NCI-H2107 (cell line): ENCODE measurements around the gene MAGI3.
"Not testable (repeated sequence)": the region's sequence is repeated elsewhere in the genome, so short reads cannot be mapped to it uniquely, and the experiment has no call there.

Experiments
- DNase-seq: peaks from one replicate; lab custom pipeline; 2025; lab: John Stamatoyannopoulos, UW

MAGI3 gene

DNA sequence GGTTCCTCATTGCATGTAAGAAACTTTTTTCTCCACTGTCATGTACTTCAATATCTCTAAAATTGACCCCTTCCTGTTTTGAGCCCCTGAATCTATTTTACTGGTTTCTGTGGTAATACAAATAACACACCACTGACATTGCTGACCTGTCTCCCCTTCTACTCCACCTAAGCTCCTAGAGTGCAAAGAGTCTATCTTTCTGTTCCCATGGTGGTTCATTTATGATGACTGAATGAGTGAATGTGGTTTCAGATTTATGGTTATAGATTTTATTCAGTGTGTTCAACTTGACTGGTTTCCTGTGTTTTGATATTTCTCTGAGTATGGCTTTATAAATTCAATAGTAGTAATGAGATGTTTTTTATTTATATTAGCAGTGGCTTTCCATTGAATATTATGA is 127.7 kb downstream of the MAGI3 start:
- DNase-seq, result no peak

DNA sequence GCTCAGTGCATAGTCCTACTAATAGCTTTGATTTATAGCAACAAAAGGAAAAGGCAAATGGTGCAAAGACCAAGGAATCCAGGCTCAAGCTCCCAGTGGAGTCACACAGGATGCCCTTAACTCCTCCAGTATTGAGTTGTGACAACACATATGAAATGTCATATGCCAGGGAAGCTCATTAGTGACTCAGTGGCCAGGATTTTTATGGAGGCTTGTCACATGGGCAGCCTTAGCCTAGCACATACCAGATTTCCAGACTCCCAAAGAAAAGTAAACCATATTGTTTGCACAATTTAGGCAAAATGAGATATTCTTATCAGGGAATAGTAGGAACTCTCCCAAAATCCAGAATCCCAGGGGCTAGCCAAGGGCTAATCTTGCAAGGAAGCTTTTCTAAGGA is 129.2 kb downstream of the MAGI3 start:
- DNase-seq, result no peak

GRCh38 chr1:113530021-113530420 is 139.7 kb downstream of the MAGI3 start:
- no peak for DNase-seq

DNA sequence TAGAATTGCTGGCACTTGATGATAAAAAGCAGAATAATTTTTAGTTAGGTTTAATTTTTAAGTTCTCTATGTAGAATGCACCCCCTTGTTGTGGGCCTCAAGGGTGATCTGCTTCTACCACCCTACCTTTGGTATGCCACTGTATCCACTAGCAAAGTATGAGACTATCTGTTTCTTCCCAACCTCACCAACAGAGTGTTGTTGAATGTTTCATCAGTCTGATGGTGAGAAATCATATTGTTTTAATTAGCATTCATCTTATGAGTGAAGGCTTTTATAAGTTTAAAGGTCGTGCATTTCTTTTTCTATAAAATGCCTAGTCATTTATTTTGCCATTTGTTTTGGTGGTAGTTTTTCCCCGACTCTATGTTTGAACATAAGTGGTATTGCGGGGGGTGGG is 141.0 kb downstream of the MAGI3 start:
- DNase-seq, result no peak

GRCh38 chr1:113533061-113533460 is 142.7 kb downstream of the MAGI3 start:
- no peak for DNase-seq

DNA sequence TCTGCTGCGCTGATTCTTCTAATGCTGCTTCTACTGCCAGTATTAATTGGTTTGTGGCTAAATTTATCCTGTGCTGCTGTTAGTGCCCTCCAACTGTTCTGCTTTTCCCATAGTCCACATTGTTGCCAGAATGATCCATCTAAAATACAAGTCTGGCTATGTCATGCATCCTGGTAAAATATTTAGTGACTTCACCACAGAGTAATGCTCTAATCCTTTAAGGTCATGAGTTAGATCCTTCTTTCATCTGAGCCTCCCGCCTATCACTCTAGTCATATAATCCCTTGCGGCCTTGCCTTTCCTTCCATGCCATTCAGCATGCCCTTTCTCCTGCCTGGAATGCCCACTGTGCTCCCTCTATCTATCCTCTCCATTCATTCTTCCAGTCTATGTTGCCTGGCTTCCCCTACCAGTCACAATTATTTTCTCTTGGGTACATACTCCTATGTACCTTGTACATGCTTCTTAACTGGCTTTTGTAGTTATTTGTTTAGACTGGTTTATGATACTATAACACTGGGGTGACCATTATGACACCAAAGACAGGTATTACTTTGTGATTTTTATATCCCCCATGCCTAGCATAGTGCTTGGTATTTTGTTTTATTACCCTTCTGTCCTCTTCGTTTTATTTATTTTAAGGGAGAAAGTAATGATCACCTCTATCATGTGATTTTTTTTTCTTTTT is 144.0 kb downstream of the MAGI3 start:
- no peak for DNase-seq

- no peak for DNase-seq
Measured at GRCh38 chr1:113534875-113535274, 144.6 kb downstream of the MAGI3 start.

GRCh38 chr1:113536182-113536780 is 146.0 kb downstream of the MAGI3 start:
- DNase-seq, result no peak

DNA sequence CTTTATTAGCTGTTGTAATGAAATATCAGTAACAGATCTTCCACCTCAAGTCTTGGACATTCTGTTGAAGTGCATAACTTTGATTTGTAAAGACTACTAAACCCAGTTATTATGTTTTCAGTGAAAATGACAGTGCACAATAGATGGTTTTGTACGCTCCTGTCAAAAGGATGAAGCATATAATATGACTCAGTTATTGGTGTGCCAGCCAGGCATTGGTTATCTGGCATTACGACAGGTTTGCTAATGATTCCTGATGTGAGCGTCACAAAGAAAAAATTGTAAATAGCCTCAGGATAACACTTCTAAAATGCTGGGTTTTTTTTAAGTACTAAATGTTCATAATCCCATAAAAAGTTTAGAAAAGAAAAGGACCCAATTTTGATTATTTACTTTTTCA is 147.9 kb downstream of the MAGI3 start:
- no peak for DNase-seq

GRCh38 chr1:113540335-113540734 is 150.0 kb downstream of the MAGI3 start:
- DNase-seq, result no peak

DNA sequence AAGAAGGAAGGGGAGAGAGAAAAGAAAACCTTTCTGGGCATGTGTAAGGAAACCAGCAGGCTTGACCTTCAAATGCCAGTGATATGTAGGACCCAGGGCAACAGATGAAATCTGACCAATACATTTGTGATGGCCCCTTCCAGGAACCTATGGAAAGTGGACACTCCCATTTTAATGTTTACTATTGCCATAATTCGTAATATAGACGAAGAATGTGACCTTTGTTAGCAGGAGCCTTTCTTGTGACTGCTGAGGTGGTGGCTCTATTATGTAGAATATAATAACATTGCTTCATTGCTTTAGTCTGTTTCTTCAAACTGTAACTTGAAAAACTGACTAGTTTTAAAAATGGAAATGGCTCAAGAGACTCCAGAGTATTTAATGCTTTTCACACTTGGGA is 150.8 kb downstream of the MAGI3 start:
- no peak for DNase-seq

DNA sequence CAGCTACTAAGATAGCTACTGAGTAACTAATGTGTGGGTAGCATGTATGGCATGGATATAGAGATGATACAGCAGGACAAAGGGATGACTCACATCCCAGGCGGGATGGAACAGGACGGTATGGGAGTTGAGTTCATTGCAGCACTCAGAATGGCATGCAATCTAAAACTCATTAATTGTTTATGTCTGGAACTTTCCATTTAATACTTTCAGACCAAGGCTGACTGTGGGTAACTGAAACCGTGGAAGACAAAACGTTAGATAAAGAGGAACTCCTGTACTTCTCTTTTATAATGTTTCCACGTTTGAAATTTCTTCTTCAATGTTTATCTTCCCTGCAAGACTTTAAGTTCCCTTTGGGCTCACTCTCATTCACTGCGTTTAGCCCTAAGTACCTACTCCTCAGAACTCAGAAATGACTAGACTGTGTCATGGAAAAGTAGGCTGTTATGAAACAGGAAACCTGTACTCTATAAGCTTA is 151.9 kb downstream of the MAGI3 start:
- no peak for DNase-seq

DNA sequence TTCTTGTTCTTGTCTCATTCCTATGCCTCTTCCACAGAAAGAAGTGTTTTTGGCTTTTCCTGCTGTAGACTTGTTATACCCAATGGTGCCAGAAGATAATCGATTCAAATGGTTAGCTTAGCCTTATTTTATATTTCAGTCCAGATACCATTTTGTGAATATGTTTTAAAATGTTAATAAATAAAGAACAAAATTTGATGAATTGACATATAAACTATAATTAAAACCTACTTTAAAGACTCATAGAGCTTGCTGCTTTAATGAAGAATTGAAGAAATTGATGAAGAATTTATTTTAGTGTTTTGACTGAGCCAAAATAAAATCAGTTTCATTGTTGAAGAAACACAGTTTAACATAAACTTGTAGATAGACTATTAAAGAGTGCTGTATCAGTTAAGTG is 152.8 kb downstream of the MAGI3 start:
- no peak for DNase-seq

- DNase-seq, result no peak
Measured at GRCh38 chr1:113545210-113545609, 154.9 kb downstream of the MAGI3 start.

GRCh38 chr1:113545626-113546025 is 155.3 kb downstream of the MAGI3 start:
- no peak for DNase-seq

- DNase-seq, result no peak
Measured at GRCh38 chr1:113551728-113552127, 161.4 kb downstream of the MAGI3 start.

GRCh38 chr1:113552244-113552643 is 161.9 kb downstream of the MAGI3 start:
- DNase-seq, result no peak

DNA sequence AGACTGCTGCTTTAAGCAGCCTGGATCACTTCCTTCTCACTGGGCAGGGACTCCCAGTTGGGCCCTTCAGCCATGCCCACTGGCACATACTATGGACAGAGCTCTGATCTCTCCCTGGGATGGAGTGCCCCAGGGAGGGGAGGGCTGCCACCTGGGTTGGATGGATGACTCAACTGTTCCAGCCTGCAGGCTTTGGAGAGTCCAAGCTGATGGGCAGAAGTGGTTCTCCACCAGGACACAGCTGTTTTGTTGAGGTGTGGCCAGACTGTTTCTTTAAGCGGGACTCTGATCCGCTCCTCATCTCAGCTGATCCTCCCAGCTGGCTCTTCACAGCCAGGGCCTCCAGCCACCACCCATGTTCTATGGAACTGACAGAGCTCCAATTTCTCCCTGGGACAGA is 166.9 kb downstream of the MAGI3 start:
- no peak for DNase-seq

DNA sequence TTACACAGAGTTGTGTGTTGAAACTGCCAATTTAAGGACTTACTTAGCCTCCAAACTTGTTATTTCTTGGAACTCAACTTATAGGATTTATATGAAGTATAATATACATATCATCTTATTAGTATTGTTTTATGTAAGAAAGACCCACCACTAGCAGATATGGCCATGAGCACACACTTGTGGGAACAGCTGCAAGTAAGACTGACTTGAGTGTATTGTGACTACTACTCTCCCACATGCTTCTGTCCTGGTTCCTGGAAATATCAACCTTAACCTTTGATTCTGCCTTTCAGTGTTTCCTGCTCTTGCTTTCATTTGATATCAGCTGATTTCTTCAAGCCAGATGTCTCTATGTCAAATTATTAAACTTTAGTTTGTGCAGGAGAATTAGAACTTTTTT is 175.3 kb downstream of the MAGI3 start:
- DNase-seq, result no peak

DNA sequence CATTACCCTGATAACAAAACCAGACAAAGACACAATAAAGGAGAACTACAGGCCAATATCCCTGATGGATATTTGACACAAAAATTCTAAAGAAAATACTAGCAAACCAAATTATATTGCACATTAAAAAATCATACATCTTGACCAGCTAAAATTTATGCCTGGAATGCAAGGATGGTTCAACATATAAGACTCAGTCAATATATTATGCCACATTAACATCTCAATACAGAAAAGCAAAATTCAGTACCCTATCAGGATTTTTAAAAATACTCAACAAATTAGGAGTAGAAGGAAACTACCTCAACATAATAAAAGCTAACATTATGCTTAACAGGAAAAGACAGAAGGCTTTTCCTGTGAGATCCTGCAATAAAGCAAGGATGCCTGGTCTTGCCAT is 177.1 kb downstream of the MAGI3 start:
- DNase-seq, result no peak

GRCh38 chr1:113575744-113576260 is 185.5 kb downstream of the MAGI3 start:
- not testable (repeated sequence) for DNase-seq

- no peak for DNase-seq
Measured at GRCh38 chr1:113576271-113576670, 186.0 kb downstream of the MAGI3 start.

DNA sequence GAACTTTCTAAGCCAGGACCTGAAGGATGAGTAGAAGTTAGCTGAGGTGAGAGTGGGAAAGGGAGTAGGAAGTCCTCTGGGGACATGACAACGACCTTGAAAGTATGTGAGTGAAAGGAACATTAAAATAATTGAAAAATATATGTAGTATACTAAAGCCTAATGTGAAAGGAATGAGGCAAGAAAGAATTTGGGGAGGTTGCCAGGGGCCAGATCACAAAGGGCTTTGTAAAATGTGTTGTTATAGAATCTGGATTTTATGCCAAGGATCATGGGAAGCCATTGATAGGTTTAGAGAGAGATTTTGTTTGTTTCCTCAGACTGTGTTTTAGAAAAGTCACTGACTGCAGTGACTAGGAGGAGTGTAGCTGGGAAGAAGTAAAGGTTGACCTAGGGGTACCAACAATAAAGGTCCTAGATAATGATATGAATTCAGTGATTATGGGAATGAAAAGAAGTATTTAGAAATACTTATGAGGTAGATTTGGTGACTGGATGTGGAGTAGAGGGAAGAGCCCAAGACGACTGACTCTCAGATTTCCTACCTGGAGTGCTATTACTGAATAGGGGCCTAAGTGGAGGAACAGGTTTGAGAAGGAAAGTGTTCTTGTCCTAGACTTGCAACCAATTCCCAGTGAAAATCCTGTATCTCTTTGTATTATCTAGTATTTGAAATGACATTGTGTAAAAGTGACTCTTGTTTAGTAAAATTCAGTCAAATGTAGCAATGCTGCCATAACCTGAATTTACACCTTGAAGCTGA is 189.1 kb downstream of the MAGI3 start:
- no peak for DNase-seq
